Ishikawa (cell line): ENCODE measurements around the gene SEC22C.

Experiments
- CEBPB ChIP-seq: IDR thresholded peaks from 2 replicates; pipeline ENCODE4 v1.6.1; 2012
- CREB1 ChIP-seq: IDR thresholded peaks from 2 replicates; pipeline ENCODE4 v1.6.1; 2012; ENCODE audit warnings: low read depth
- EGR1 ChIP-seq: IDR thresholded peaks from 2 replicates; pipeline ENCODE4 v1.6.1; 2012
- EP300 ChIP-seq: IDR thresholded peaks from 2 replicates; pipeline ENCODE4 v1.6.1; 2012; ENCODE audit warnings: borderline replicate concordance
- FOXM1 ChIP-seq: IDR thresholded peaks from 2 replicates; pipeline ENCODE4 v1.6.1; 2012; ENCODE audit warnings: low read depth, borderline replicate concordance
- MAX ChIP-seq: IDR thresholded peaks from 2 replicates; pipeline ENCODE4 v1.6.1; 2012
- NFIC ChIP-seq: IDR thresholded peaks from 2 replicates; pipeline ENCODE4 v1.6.1; 2012
- RAD21 ChIP-seq: IDR thresholded peaks from 2 replicates; pipeline ENCODE4 v1.6.1; 2012; ENCODE audit warnings: low read depth
- TAF1 ChIP-seq: IDR thresholded peaks from 2 replicates; pipeline ENCODE4 v1.6.1; 2012; ENCODE audit warnings: low read depth, mild to moderate bottlenecking
- TCF12 ChIP-seq: IDR thresholded peaks from 2 replicates; pipeline ENCODE4 v1.6.1; 2012; ENCODE audit warnings: low read depth
- TEAD4 ChIP-seq: IDR thresholded peaks from 2 replicates; pipeline ENCODE4 v1.6.1; 2012
- YY1 ChIP-seq: IDR thresholded peaks from 2 replicates; pipeline ENCODE4 v1.6.1; 2012; ENCODE audit warnings: low read depth
- ZBTB7A ChIP-seq: IDR thresholded peaks from 2 replicates; pipeline ENCODE4 v1.6.1; 2012; ENCODE audit warnings: low read depth
- TF ChIP-seq, protein P1 (sequence below): IDR thresholded peaks from 2 replicates; pipeline ENCODE4 v1.6.1; 2012
- TF ChIP-seq, protein P2 (sequence below): IDR thresholded peaks from 2 replicates; pipeline ENCODE4 v1.6.1; 2012; ENCODE audit warnings: low read depth, mild to moderate bottlenecking

The SEC22C gene

GRCh38 chr3:42525736-42526345 lies 55.9 kb downstream of the SEC22C start:
- no peak for TF ChIP-seq YY1
- TF ChIP-seq TAF1: no peak
- TF ChIP-seq EP300: no peak
- TF ChIP-seq CEBPB: no peak
- no peak for TF ChIP-seq FOXM1
- TF ChIP-seq, protein P1, sequence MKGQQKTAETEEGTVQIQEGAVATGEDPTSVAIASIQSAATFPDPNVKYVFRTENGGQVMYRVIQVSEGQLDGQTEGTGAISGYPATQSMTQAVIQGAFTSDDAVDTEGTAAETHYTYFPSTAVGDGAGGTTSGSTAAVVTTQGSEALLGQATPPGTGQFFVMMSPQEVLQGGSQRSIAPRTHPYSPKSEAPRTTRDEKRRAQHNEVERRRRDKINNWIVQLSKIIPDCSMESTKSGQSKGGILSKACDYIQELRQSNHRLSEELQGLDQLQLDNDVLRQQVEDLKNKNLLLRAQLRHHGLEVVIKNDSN: no peak
- TF ChIP-seq MAX: no peak
- TF ChIP-seq, protein P2, sequence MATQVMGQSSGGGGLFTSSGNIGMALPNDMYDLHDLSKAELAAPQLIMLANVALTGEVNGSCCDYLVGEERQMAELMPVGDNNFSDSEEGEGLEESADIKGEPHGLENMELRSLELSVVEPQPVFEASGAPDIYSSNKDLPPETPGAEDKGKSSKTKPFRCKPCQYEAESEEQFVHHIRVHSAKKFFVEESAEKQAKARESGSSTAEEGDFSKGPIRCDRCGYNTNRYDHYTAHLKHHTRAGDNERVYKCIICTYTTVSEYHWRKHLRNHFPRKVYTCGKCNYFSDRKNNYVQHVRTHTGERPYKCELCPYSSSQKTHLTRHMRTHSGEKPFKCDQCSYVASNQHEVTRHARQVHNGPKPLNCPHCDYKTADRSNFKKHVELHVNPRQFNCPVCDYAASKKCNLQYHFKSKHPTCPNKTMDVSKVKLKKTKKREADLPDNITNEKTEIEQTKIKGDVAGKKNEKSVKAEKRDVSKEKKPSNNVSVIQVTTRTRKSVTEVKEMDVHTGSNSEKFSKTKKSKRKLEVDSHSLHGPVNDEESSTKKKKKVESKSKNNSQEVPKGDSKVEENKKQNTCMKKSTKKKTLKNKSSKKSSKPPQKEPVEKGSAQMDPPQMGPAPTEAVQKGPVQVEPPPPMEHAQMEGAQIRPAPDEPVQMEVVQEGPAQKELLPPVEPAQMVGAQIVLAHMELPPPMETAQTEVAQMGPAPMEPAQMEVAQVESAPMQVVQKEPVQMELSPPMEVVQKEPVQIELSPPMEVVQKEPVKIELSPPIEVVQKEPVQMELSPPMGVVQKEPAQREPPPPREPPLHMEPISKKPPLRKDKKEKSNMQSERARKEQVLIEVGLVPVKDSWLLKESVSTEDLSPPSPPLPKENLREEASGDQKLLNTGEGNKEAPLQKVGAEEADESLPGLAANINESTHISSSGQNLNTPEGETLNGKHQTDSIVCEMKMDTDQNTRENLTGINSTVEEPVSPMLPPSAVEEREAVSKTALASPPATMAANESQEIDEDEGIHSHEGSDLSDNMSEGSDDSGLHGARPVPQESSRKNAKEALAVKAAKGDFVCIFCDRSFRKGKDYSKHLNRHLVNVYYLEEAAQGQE: no peak
- no peak for TF ChIP-seq CREB1
- no peak for TF ChIP-seq ZBTB7A
- no peak for TF ChIP-seq EGR1
- no peak for TF ChIP-seq TCF12
- TF ChIP-seq RAD21: no peak
- no peak for TF ChIP-seq TEAD4
- no peak for TF ChIP-seq NFIC

DNA sequence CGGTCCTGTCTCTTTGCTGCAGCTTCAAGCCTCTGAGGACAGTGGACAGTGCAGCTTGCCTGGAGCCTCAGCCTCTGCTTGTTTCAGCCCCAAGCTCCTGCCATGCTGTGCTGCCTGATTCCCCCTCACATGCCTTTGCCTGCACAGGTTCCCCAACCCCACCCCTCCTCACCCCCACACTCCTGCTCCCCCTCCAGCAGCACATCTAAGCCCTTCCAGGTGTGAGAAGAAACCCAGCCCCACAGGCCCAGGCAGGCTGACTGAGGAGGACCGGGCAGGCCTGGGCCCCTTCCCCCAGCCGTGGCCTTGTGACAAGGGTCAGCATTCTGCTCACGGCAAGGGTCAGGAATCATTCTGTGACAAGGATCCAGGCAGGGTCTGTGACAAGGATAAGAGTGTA lies 56.6 kb downstream of the SEC22C start:
- TF ChIP-seq TEAD4: no peak
- TF ChIP-seq NFIC: no peak
- TF ChIP-seq CREB1: no peak
- TF ChIP-seq TAF1: no peak
- TF ChIP-seq EGR1: no peak
- no peak for TF ChIP-seq EP300
- no peak for TF ChIP-seq RAD21

DNA sequence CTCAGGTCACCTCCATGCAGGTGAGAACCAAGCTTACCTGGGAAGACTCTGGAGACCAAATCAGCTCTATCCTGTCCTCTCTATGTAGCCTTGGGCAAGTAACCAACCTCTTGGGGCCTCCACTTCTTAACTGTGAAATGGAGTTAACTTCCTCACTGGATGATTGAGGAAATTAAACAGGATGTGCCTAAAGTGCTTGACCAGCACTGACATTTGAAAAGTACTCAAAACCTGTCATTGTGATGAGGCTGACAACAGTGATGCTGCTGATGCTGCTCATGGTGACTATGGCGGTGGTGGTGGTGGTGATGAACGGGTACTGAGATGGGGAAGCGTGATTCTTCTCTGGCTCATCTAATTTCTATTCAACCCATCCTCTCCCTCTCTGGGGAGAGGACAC lies 57.0 kb downstream of the SEC22C start:
- TF ChIP-seq TCF12: no peak

DNA sequence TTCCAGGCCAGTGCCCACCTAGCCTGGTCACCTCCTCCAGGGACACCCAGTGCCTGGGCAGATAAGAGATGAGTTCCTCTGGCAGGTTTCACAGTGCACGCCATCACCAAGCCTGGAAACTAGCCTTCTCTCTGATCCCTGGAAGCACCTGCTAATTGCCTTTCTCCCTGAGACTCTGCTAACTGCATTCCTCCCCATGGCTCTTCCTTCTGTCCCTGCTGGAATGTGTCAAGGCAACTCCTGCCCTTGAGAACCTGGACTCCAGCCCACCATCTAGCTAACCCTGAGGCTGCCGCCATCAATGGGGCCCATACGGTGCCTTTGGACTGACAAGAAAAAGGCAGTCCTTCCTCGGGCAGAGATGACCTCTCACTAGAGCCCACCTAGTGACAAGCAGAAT lies 60.9 kb downstream of the SEC22C start:
- TF ChIP-seq MAX: no peak
- no peak for TF ChIP-seq TAF1
- no peak for TF ChIP-seq TEAD4
- no peak for TF ChIP-seq EP300
- no peak for TF ChIP-seq ZBTB7A
- TF ChIP-seq RAD21: no peak

DNA sequence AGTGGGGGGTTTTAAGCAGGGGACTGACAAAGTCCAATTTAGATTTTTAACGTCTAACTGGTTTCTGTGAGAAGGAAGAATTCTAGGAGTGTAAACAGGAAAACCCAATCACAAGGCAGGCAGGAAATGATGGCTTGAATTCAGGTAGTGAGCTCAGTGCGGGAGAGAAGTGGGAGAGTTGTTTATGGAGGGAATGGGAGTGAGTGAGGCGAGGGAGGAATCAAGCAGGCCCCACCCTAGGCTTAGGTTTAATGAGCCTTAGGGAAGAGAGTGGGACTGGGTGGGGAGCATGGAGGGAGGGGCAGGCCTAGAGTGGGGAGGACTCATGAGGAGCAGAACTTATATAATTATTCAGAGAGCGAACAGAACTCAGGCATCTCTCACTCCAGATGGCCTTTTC lies 61.4 kb downstream of the SEC22C start:
- TF ChIP-seq CREB1 (no peak), TEAD4 (no peak), EGR1 (no peak), CEBPB (no peak), FOXM1 (no peak), MAX (no peak), ZBTB7A (no peak), EP300 (no peak), TCF12 (no peak), RAD21 (no peak), NFIC (no peak), YY1 (no peak), TAF1 (no peak)
- TF ChIP-seq, protein P1: no peak
- TF ChIP-seq, protein P2: no peak

DNA sequence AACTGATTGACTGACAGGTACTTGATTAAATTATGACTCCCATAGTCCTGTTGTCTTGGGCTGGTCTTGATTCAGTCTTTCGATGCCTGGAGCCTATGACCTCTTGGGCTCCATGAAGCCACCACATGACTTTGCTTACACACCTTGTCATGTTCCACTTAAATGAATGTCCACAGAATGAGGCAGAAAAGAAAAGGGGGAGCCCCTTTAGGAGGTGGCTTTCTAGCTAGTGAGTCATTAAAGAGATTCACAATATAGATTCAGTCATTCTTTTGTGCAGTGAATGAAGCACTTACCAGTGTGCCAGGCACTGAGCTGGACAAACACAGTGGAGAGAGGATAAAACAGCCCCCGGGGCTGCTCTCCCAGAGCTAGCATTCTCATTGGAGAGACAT lies 62.2 kb downstream of the SEC22C start:
- TF ChIP-seq YY1 (no peak), FOXM1 (no peak), MAX (no peak), TEAD4 (no peak)
